Transverse colon (tissue), 4 donors: ENCODE results near the gene ROBO1. TPM values are rescaled to one million over a fixed set of nuclear protein-coding genes. Genes with fewer than 3 reads are reported as not detected.

Source experiments
- DNase-seq: peaks from one replicate; pipeline ENCODE4 v3.0.0-alpha.2; 2019
- H3K27ac ChIP-seq, 4 donors: fragments of 200-600 bp; sonication (generic); 2 replicates each; pipeline ENCODE4 v1.5.1; 2016 to 2018; ENCODE audit warnings: inconsistent platforms in 4 of 4
- H3K27me3 ChIP-seq: fragments of 200-600 bp; sonication (generic); 2 replicates; pipeline ENCODE4 v1.5.1; 2017; ENCODE audit warnings: inconsistent platforms
- H3K36me3 ChIP-seq, 4 donors: fragments of 200-600 bp; sonication (generic); 2 replicates each; pipeline ENCODE4 v1.5.1; 2017 to 2019; ENCODE audit warnings: inconsistent platforms in 4 of 4
- H3K4me1 ChIP-seq, 4 donors: fragments of 200-600 bp; sonication (generic); 2 replicates each; pipeline ENCODE4 v1.5.1; 2017 to 2020; ENCODE audit warnings: inconsistent platforms in 4 of 4
- H3K4me3 ChIP-seq, 4 donors: fragments of 200-600 bp; sonication (generic); 1 replicate in 1 of 4; 2 replicates in 3 of 4; pipeline versions ENCODE4 v1.5.1 to v1.6.1; 2017 to 2019; ENCODE audit warnings: inconsistent platforms in 4 of 4
- H3K9me3 ChIP-seq, 2 donors: fragments of 200-600 bp; sonication (generic); 2 replicates each; pipeline ENCODE4 v1.5.1; 2017 to 2019; ENCODE audit warnings: inconsistent platforms in 2 of 2
- EP300 ChIP-seq: sonication (generic); formaldehyde crosslinking; IDR thresholded peaks from one replicate; pipeline ENCODE4 v1.6.1; 2017; ENCODE audit warnings: antibody characterized with exemption, low read depth
- POLR2A ChIP-seq: fragments of 450-650 bp; IDR thresholded peaks from one replicate; pipeline ENCODE4 v1.6.1; 2016; ENCODE audit warnings: antibody characterized with exemption, mild to moderate bottlenecking, moderate library complexity
- POLR2AphosphoS5 ChIP-seq, 3 donors: sonication (generic); formaldehyde crosslinking; IDR thresholded peaks; one replicate each; pipeline ENCODE4 v1.6.1; 2016; ENCODE audit warnings: antibody characterized with exemption in 3 of 3
- WGBS, 2 donors: methylation state at CpG; one replicate each; pipeline ENCODE4 v1.1.5; 2018; ENCODE audit warnings: low coverage in 1 of 2; 5-methylcytosine and 5-hydroxymethylcytosine counted together
- in situ Hi-C, 4 donors: fragments of 200-750 bp; cut with MboI; loops; one replicate each; pipeline versions ENCODE4 v1.15.0 to v1.15.1; 2017; ENCODE audit warnings: low sequenced_read_pairs in 3 of 4, low pct_ligation_motif_present in 1 of 4, low pct_unique_long_range_greater_than_20kb in 1 of 4
- intact Hi-C: fragments of 100-400 bp; cut with DNase I; formaldehyde crosslinking; loops from one replicate; pipeline ENCODE4 v1.15.1; 2023; ENCODE audit warnings: low total_unique reads
- total RNA-seq, 4 donors: library from RNA; depleted of rRNA; stranded (reverse); fragments of >200 nt; gene quantifications; one replicate each; pipeline ENCODE4 v1.1.0, GENCODE V29; 2016
- TF ChIP-seq, protein P1 (sequence below), 5 experiments: fragments of 200-600 bp in 3 of 5; fragments of 450-650 bp in 2 of 5; sonication (generic) in 3 of 5; IDR thresholded peaks; 1 replicate in 2 of 5; 2 replicates in 3 of 5; pipeline ENCODE4 v1.5.1; 2016 to 2017; ENCODE audit warnings: antibody characterized with exemption in 5 of 5, inconsistent platforms in 3 of 5, mild to moderate bottlenecking in 2 of 5, moderate library complexity in 1 of 5

The ROBO1 gene
- total RNA-seq, 4 donors from 2014 or later = 7.6 to 68.7 (median 9.1) TPM

DNA sequence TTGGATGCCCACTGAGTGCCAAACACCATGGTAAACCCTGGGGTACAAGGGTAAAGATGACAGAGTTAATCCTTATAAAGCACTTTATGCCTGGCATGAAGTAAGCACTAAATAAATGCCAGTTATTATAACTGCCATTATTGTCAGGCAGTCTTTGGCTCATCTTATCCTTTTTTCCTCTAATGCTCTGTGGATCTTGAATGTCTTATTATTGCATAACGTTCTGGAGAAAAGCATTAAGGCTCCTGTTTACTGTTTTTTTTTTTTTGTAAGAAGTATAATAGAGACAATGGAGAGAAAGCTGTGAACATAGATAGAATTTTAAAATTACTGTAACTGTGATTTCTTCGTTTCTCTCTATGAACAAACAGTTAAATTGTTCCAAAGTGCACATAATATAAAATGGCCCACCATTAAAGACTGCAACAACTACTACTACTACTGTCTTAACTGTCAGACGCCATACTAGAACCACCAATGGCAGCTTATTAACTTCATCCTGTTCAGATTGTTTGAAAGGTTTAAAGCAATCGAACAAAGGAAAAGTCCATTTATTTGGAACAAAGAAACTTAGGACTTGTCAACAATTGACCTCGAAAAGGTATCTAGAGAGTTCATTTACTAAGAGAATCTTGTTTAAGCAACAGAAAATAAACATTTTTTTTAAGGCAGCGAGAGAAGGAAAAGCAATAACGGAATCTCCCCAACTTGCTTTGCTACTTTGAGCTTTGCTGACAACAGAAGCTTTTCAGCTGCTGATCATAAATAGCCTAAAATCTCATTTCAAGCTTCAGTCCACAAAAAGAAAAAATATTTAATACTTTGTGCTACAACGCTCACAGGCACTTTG, 520.7 kb downstream of the ROBO1 start:
- H3K4me3 ChIP-seq = no peak overlapping the region
- H3K27me3 ChIP-seq = no peaks in the 10 kb centered on the region
- H3K27ac ChIP-seq = peak overlapping the region in 2 of 4 donors; percentile 5 to 9
- H3K36me3 ChIP-seq = no peaks in the 10 kb centered on the region
- TF ChIP-seq EP300 = no peak
- TF ChIP-seq, protein P1, sequence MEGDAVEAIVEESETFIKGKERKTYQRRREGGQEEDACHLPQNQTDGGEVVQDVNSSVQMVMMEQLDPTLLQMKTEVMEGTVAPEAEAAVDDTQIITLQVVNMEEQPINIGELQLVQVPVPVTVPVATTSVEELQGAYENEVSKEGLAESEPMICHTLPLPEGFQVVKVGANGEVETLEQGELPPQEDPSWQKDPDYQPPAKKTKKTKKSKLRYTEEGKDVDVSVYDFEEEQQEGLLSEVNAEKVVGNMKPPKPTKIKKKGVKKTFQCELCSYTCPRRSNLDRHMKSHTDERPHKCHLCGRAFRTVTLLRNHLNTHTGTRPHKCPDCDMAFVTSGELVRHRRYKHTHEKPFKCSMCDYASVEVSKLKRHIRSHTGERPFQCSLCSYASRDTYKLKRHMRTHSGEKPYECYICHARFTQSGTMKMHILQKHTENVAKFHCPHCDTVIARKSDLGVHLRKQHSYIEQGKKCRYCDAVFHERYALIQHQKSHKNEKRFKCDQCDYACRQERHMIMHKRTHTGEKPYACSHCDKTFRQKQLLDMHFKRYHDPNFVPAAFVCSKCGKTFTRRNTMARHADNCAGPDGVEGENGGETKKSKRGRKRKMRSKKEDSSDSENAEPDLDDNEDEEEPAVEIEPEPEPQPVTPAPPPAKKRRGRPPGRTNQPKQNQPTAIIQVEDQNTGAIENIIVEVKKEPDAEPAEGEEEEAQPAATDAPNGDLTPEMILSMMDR (IDR thresholded peaks at IDR 0.05) = no peak
- no peak for TF ChIP-seq POLR2A
- TF ChIP-seq POLR2AphosphoS5 (IDR thresholded peaks at IDR 0.05) = no peak
- WGBS, 2 donors = 41 to 47% methylated on average over 8 of the region's 8 CpGs
- in situ Hi-C loops (no loop called here), intact Hi-C loops (no loop called here)
- DNase-seq = no peak
- H3K4me1 ChIP-seq = no peaks in the 10 kb centered on the region
- H3K9me3 ChIP-seq = peaks cover 0 to 3% of the 10 kb centered on the region in 2 donors

DNA sequence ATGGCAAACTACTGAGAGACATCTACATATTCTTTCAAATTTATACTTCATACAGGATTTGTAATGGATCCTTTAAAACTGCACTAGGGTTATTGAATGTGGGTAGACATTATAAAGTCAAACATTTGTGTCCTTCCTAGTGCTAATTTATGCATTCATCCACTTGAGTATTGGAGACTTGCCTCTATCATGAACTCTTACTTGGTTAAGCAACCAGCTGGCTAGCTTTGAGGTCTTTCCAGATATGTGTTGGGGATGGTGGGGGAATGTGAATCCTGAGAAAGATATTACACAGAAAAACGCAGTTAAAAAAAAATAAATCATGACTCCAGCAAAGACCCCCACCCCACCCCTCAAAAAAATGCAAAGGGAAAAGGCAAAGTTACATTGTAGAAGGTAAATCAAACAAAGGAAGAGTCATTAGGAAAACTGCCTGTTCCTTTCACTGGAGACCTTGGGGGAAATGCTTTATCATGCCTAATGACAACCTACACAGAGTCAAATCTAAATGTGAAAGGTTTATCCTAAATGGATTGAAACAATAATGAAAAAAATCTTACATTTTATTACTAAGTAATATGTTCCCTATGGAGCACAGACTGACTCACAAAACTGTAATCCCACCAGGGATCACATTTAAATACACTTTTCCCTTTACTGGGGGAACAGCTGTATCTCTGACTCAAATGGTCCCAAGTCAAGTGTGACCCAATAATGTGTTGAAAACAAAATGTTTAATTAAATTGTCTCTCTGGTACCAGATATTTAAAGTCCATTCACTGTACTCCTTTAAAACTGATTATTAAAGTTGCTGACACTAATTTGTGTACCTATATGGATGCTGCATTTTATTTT, 522.3 kb downstream of the ROBO1 start:
- no peaks in the 10 kb centered on the region for H3K4me1 ChIP-seq
- 13 to 14% methylated on average over 1 of the region's 1 CpG for WGBS, 2 donors
- H3K27ac ChIP-seq = no peak overlapping the region
- H3K4me3 ChIP-seq = no peak overlapping the region
- H3K27me3 ChIP-seq = no peaks in the 10 kb centered on the region
- in situ Hi-C loops (no loop called here), intact Hi-C loops (no loop called here)
- no peak for DNase-seq
- TF ChIP-seq POLR2A (no peak), POLR2AphosphoS5 (IDR thresholded peaks at IDR 0.05) (no peak), EP300 (no peak)
- TF ChIP-seq, protein P1 (IDR thresholded peaks at IDR 0.05) = no peak
- H3K36me3 ChIP-seq = no peaks in the 10 kb centered on the region
- H3K9me3 ChIP-seq = peaks cover 0 to 8% of the 10 kb centered on the region in 2 donors

DNA sequence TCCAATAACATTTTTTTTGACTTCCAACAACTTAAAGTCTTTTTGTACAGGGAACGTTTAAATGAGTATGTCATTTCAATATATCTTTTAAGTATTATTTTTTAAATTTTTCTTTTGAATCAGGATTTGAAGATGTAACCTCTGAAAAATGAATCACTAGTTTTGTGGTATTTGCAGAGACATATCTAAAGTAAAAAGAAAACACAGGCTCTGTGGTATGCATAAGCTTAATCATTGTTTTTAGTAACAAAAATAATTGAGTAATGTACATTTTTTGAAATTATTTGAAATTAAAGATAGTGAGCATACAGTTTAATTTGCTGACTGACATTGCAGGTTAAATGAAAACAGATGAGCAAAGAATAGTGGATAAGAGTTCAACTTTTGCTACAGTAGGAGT, 531.3 kb downstream of the ROBO1 start:
- no peaks in the 10 kb centered on the region for H3K36me3 ChIP-seq
- in situ Hi-C loops = no loop called here
- H3K27me3 ChIP-seq = no peaks in the 10 kb centered on the region
- H3K4me1 ChIP-seq = no peaks in the 10 kb centered on the region
- intact Hi-C loops = no loop called here
- H3K27ac ChIP-seq = no peak overlapping the region
- 81 to 87% methylated on average over 1 of the region's 1 CpG for WGBS, 2 donors
- no peaks in the 10 kb centered on the region for H3K9me3 ChIP-seq
- DNase-seq = no peak
- TF ChIP-seq POLR2A (no peak), EP300 (no peak), POLR2AphosphoS5 (IDR thresholded peaks at IDR 0.05) (no peak)
- TF ChIP-seq, protein P1 (IDR thresholded peaks at IDR 0.05) = no peak
- no peak overlapping the region for H3K4me3 ChIP-seq

DNA sequence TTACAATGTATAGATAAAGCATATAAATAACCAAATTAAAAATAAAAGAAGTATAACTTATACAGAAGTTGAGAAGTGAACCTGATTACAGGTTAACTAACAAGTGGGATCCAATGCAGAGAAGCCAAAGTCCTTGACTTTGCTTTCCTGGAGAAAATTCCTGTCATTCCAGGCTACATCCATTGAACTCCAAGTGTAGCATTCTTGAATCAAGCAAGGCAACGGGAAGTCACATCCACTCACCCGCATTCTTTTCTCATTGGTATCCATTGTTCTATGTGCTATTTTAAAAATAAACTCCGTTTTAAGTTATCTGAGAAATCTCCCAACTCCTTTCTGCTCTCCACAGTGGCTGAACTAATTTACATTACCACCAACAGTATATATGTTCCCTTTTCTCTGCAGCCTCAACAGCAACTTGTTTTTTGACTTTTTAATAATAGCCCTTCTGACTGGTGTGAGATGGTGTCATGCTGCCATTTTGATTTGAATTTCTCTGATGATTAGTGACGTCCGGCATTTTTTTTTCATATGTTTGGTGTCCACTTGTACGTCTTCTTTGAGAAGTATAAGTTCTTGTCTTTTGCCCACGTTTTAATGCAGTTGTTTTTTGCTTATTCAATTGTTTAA, 534.3 kb downstream of the ROBO1 start:
- Histone ChIP-seq H3K9me3 (no peaks in the 10 kb centered on the region), H3K36me3 (no peaks in the 10 kb centered on the region), H3K4me1 (no peaks in the 10 kb centered on the region), H3K27ac (no peak overlapping the region), H3K27me3 (no peaks in the 10 kb centered on the region), H3K4me3 (no peak overlapping the region)
- TF ChIP-seq POLR2A (no peak), POLR2AphosphoS5 (IDR thresholded peaks at IDR 0.05) (no peak), EP300 (no peak)
- TF ChIP-seq, protein P1 (IDR thresholded peaks at IDR 0.05) = no peak
- 63 to 78% methylated on average over 4 to 7 of the region's 7 CpGs for WGBS, 2 donors
- intact Hi-C loops (no loop called here), in situ Hi-C loops (no loop called here)
- DNase-seq = no peak
